Ovary (tissue), 9 donors: Measurements from ENCODE around the gene MC5R. TPM values are rescaled to one million over a fixed set of nuclear protein-coding genes. Genes with fewer than 3 reads are reported as not detected.

Experiments used
- DNase-seq, 5 donors: peaks; one replicate each; pipeline ENCODE4 v3.0.0-alpha.2; 2019 to 2020
- H3K27ac ChIP-seq, 2 donors: fragments of 200-600 bp; one replicate each; pipeline versions ENCODE4 v1.5.1 to v1.8.0; 2019 to 2022
- H3K27me3 ChIP-seq: fragments of 200-600 bp; one replicate; pipeline ENCODE4 v1.8.0; 2022
- H3K36me3 ChIP-seq: fragments of 200-600 bp; sonication (generic); one replicate; pipeline ENCODE4 v1.5.1; 2019
- H3K4me1 ChIP-seq: one replicate; pipeline ENCODE4 v1.8.1; 2013; ENCODE audit warnings: mild to moderate bottlenecking, moderate library complexity; ENCODE audit not compliant: insufficient read depth
- H3K4me3 ChIP-seq: fragments of 200-600 bp; sonication (generic); one replicate; pipeline ENCODE4 v1.5.1; 2017
- H3K9me3 ChIP-seq, 2 donors: fragments of 200-600 bp in 1 of 2; sonication (generic) in 1 of 2; one replicate each; pipeline versions ENCODE4 v1.5.1 to v1.8.1; 2013 to 2019; ENCODE audit warnings: mild to moderate bottlenecking in 1 of 2, moderate library complexity in 1 of 2
- EP300 ChIP-seq: sonication (generic); formaldehyde crosslinking; IDR thresholded peaks from one replicate; pipeline ENCODE4 v1.6.1; 2017; ENCODE audit warnings: antibody characterized with exemption
- POLR2A ChIP-seq: fragments of 450-650 bp; IDR thresholded peaks from one replicate; pipeline ENCODE4 v1.6.1; 2017; ENCODE audit warnings: antibody characterized with exemption, mild to moderate bottlenecking, moderate library complexity
- WGBS, 3 donors: extraction: QIAGEN DNeasy Blood & Tissue Kit in 1 of 3; methylation state at CpG; one replicate each; pipeline versions ENCODE4 v1.1.5 to v1.1.7; 2013 to 2017; 5-methylcytosine and 5-hydroxymethylcytosine counted together
- intact Hi-C, 4 donors: fragments of 100-400 bp; cut with DNase I; formaldehyde crosslinking; loops; one replicate each; pipeline versions ENCODE4 v1.11.0 to v1.15.1; 2022 to 2023
- polyA plus RNA-seq, 2 donors: library from polyadenylated mRNA; stranded (reverse); fragments of 200-250 nt in 1 of 2; fragments of 350-450 nt in 1 of 2; fragmentation: Illumina TruSeq in 1 of 2; extraction: RNeasy Lipid Tissue Mini Kit (QIAGEN cat#74804) in 1 of 2; gene quantifications; one replicate each; pipeline ENCODE4 v1.2.3, GENCODE V29; 2013 to 2014
- total RNA-seq, 7 donors: library from RNA; depleted of rRNA in 2 of 7; stranded (reverse); fragments of >200 nt in 2 of 7; fragmentation: NEBNext Ultra II Directional in 3 of 7; extraction: Animal tissue kit (Norgen Biotek cat#: 25700) in 3 of 7; gene quantifications; one replicate each; pipeline versions ENCODE4 v1.1.0 to v1.2.4, GENCODE V29; 2016 to 2023
- TF ChIP-seq, protein P1 (sequence below), 3 donors: fragments of 450-650 bp in 2 of 3; fragments of 200-600 bp in 1 of 3; IDR thresholded peaks; one replicate each; pipeline versions ENCODE4 v1.5.1 to v1.8.0; 2016 to 2022; ENCODE audit warnings: antibody characterized with exemption in 3 of 3, mild to moderate bottlenecking in 1 of 3
- donor health status: DM: no; HTN: no; CAD: no; lungs with moderate emphysema.
- donor health status: DM: no; HTN: no; CAD: no.
- donor health status: Bipolar disorder and iron deficiency.
- donor health status: DM: yes; HTN: yes; CAD: no.
- donor health status: DM: no; HTN: no; CAD: no.
- donor health status: DM: yes; HTN: yes; CAD: no.

The MC5R gene
- total and polyA plus RNA-seq, 9 donors, result not detected

DNA sequence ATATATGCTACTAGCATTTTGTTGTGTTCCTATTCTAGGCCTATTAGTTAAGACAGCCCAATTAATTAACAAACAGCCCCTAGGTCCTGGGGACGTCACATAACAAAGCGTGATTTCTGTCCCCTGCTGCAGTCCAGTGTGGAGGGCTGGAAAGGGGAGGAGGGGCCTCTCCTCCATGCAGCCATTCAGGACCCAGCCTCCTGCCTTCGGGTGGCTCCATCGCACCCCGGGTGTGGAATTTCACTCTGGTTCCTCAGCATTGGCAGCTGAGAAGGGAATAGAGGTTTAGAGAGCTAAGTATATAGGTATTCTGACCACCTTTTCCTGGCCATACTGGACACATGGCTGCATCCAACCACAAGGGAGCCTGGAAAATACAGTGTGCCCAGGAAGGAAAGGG lies 49.0 kb downstream of the MC5R start:
- no peaks in the 10 kb centered on the region for H3K4me1 ChIP-seq
- no peak for DNase-seq
- intact Hi-C loops, result no loop called here
- H3K9me3 ChIP-seq, result no peaks in the 10 kb centered on the region
- no peaks in the 10 kb centered on the region for H3K27me3 ChIP-seq
- no peak overlapping the region for H3K4me3 ChIP-seq
- H3K36me3 ChIP-seq, result no peaks in the 10 kb centered on the region
- TF ChIP-seq POLR2A (no peak), EP300 (no peak)
- TF ChIP-seq, protein P1, sequence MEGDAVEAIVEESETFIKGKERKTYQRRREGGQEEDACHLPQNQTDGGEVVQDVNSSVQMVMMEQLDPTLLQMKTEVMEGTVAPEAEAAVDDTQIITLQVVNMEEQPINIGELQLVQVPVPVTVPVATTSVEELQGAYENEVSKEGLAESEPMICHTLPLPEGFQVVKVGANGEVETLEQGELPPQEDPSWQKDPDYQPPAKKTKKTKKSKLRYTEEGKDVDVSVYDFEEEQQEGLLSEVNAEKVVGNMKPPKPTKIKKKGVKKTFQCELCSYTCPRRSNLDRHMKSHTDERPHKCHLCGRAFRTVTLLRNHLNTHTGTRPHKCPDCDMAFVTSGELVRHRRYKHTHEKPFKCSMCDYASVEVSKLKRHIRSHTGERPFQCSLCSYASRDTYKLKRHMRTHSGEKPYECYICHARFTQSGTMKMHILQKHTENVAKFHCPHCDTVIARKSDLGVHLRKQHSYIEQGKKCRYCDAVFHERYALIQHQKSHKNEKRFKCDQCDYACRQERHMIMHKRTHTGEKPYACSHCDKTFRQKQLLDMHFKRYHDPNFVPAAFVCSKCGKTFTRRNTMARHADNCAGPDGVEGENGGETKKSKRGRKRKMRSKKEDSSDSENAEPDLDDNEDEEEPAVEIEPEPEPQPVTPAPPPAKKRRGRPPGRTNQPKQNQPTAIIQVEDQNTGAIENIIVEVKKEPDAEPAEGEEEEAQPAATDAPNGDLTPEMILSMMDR (IDR thresholded peaks at IDR 0.05), result no peak
- WGBS, 3 donors, result 47 to 60% (median 58%) methylated on average over 5 of the region's 5 CpGs
- no peak overlapping the region for H3K27ac ChIP-seq

DNA sequence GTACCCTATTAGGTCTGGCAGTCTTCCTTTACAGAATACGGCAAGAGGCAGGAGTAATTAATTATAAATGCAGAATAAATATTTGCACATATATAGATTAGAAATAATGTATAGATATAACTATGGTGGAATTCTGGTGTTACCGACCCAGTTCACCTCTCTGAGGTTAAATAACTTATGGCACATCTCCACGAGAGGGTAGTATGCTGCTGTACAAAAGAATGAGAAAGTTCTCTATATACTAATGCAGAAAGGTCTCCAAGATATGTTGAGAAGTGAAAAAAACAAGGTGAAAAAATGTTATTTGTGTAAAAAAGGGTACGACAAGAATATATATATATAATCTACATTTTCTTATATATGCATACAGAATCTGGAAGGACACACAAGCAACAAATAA lies 50.6 kb downstream of the MC5R start:
- H3K27ac ChIP-seq, result no peak overlapping the region
- H3K4me1 ChIP-seq, result no peaks in the 10 kb centered on the region
- H3K36me3 ChIP-seq, result no peaks in the 10 kb centered on the region
- TF ChIP-seq, protein P1 (IDR thresholded peaks at IDR 0.05), result no peak
- TF ChIP-seq EP300, result no peak
- no peak for TF ChIP-seq POLR2A
- H3K9me3 ChIP-seq, result no peaks in the 10 kb centered on the region
- WGBS, 3 donors, result 74 to 80% (median 78%) methylated on average over 4 of the region's 4 CpGs
- intact Hi-C loops, result no loop called here
- H3K27me3 ChIP-seq, result no peaks in the 10 kb centered on the region
- DNase-seq, result no peak
- H3K4me3 ChIP-seq, result no peak overlapping the region

Other genes with a start within 250 kb of the MC5R start
- gene FAM210A, start 97.6 kb upstream of the MC5R start, total RNA-seq, result 10 to 100 TPM in 6 of 7 donors, 1 to 10 TPM in 1; 8.4 to 15.2 (median 12.6) TPM
- 10 to 100 TPM in 1 of 2 donors, 1 to 10 TPM in 1; 4.7 to 11.1 TPM for gene FAM210A, start 97.6 kb upstream of the MC5R start, polyA plus RNA-seq
- 10 to 100 TPM; 16.7 to 38.3 (median 29.5) TPM for gene RNMT, start 97.5 kb upstream of the MC5R start, total RNA-seq
- 10 to 100 TPM; 11.1 to 22.9 TPM for gene RNMT, start 97.5 kb upstream of the MC5R start, polyA plus RNA-seq
- gene MC2R, start 91.4 kb downstream of the MC5R start, total RNA-seq, result under 1 TPM in 1 of 7 donors, not detected in 6; 0.05 TPM
- under 1 TPM in 1 of 2 donors, not detected in 1; 0.05 TPM for gene MC2R, start 91.4 kb downstream of the MC5R start, polyA plus RNA-seq